GM20000 (cell line): ENCODE data around the gene CACUL1.
"Not testable (repeated sequence)": the region's sequence is repeated elsewhere in the genome, so short reads cannot be mapped to it uniquely, and the experiment has no call there.

ENCODE experiments used
- DNase-seq: peaks from one replicate; pipeline ENCODE4 v3.0.0; 2012; ENCODE audit warnings: low spot score
- TF ChIP-seq, protein P1 (sequence below): IDR thresholded peaks from 2 replicates; pipeline ENCODE4 v1.5.1; 2012; ENCODE audit warnings: mild to moderate bottlenecking, control low read depth; ENCODE audit errors: extremely low read depth, missing control alignments

The CACUL1 gene

DNA sequence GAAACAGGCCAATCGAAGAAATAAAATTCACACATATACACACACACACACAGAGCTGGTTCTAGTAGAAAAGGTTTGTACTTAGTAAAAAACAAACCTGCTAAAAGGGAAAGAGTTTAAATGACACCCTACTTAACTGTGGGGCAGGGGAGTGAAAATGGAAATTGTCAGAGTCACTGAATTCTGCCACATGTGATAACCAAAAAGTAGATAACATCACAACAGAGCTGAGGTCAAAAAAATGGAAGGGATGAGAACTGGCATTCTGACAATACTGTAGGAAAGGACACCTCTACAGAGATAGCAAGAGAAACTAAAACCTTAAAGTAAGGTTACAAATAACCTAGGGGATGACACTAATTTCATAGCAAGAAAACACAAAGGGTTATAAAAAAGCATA, 74.6 kb downstream of the CACUL1 start:
- DNase-seq: no peak
- TF ChIP-seq, protein P1, sequence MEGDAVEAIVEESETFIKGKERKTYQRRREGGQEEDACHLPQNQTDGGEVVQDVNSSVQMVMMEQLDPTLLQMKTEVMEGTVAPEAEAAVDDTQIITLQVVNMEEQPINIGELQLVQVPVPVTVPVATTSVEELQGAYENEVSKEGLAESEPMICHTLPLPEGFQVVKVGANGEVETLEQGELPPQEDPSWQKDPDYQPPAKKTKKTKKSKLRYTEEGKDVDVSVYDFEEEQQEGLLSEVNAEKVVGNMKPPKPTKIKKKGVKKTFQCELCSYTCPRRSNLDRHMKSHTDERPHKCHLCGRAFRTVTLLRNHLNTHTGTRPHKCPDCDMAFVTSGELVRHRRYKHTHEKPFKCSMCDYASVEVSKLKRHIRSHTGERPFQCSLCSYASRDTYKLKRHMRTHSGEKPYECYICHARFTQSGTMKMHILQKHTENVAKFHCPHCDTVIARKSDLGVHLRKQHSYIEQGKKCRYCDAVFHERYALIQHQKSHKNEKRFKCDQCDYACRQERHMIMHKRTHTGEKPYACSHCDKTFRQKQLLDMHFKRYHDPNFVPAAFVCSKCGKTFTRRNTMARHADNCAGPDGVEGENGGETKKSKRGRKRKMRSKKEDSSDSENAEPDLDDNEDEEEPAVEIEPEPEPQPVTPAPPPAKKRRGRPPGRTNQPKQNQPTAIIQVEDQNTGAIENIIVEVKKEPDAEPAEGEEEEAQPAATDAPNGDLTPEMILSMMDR: no peak

DNA sequence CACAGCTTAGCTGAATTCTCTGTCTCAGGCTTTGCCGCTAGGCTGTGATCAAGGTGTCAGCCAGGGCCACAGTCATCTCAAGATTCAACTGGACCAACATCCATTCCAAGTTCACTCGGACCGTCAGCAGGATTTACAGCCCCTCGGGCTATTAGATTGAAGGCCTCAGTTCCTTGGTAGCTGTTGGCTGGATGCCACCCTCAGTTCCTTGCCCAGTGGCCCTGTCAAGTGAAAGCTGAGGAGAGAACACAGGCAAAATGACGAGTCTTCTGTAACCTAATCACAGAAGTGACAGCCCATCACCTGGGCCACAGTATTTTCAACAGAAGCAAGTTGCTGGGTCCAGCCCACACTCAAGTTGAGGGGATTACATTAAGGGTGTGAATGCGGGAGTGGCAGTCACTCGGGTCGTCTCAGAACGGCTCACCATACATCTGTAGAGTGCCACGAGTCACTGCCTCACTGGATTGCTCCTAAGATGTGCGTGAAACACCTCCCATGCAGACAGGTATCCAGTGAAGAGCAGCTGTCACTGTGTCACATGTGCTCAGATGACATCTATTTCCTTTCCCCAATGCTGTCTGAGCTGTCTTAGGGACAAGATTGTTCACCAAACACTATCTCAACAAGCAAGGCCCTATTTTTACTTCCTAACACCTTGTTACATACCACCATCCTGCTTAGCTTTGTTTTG, 80.4 kb downstream of the CACUL1 start:
- TF ChIP-seq, protein P1: no peak
- no peak for DNase-seq

DNA sequence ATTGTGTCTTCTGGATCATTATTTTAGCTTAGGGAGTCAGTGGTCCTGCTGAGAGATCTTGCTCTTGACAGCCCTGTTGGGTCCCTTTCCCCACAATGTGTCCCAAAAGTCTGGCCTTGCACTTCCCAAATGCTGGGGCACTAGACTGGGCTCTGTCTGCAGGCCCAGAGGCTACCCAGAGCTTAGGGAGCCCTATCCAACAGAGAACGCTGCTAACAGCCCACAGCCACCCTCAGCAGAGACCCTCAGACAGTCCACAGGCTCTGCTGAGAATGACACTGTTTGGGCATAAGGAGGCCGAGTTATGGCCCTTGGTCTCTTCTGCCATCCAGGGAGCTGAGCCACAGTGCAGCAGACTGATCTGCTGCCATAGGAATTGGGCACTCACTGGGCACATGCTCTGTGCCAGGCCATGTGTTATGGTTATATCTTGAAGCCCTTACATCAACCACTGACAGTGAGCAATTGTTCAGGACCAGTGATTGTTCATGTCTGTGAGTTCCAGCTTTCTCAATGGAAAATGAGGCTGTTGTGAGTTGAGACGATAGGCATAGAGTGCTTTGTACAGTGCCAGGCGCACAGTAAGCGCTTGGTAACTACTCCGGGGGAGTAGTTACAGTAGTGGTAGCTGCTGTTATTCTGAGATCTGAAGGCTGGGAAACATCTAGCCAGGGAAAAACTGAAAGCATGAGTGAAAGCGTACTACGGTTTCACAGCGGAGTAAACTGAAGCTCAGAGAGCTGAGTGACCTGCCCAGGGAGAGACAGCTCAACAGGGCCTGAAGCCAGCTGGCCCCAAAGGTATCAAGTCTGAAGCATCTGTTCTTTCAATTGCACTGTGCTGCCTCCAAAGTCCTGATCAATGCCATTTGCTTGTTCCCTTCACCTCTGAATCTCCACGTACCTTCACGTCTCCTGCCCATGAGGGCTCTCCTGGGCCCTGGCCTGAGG, 81.7 kb downstream of the CACUL1 start:
- no peak for DNase-seq

DNA sequence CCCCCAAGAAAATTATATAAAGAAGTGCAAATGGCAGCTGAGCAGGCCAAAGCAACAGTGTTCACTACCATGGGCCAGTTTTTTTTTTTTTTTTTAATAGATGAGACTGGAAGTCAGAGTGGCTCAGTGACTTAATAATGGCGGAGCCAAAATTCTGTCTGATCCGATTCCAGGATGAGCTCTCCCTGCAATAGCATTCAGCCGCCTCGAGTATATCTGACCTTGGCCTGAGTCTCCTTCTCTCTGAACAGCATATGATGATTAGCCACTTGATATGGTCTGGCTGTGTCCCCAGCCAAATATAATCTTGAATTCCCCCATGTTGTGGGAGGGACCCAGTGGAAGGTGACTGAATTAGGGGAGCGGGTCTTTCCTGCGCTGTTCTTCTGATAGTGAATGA, 82.6 kb downstream of the CACUL1 start:
- no peak for DNase-seq
- TF ChIP-seq, protein P1: no peak

More for the DNA sequence above, 81.7 kb downstream of the CACUL1 start:
- TF ChIP-seq, protein P1: no peak

DNA sequence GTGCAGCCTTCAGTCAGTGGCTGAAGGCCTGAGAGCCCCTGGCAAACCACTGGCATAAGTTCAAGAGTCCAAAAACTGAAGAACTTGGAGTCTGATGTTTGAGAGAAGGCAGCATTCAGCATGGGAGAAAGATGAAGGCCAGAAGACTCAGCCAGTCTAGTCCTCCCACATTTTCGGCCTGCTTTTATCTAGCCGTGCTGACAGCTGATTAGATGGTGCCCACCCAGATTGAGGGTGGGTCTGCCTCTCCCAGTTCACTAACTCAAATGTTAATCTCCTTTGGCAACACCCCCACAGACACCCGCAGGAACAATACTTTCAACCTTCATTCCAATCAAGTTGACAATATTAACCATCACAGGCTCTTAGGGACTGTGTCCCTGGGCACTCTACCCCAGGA, 83.5 kb downstream of the CACUL1 start:
- not testable (repeated sequence) for DNase-seq

DNA sequence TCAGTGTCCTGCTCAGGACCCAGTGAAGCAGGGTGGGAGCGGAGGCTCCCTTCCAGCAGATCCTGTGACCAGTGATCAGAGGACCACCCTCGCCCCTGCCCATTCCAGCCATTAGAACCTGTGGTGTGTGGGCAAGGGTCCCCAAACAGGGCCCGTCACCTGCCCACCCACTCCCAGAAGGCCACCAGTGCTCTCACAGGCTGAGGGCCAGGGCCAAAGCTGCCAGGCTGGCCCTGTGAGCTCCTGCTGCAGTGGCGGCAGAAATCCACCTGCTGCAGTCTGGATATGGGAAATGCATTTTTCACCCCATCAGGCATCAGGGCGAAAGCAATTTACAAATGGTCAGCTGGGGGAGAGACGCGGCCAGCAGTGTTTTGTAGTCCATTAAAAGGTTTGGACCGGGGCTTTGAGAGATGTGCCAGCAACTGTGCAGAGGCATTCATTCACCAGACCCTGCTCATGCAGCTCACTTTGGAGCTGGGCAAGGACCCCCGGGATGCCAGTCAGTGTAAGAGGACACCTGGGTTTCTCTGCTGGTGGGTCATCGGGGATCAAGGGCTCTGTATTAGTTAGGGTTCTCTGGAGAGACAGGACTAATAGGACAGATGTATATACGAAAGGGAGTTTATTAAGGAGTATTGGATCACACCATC, 84.2 kb downstream of the CACUL1 start:
- TF ChIP-seq, protein P1: no peak
- no peak for DNase-seq

DNA sequence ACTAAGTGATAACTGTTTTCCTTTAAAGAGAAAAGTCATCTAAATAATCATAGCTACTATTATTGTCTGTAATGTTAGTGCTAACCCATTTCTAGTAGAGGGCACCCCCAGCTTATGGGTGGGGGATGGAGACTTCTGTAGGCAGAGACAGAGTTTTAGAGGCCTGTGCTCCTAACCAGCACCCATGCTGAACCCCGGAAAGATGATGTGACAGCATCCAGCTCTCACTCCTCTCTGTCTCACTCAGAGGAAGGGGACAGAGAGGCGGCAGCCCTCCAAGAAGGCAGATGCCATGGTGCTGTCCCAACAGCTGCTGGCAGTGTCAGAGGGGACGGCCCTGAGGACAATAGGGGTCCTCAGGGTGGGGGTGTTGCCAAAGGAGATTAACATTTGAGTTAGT, 84.9 kb downstream of the CACUL1 start:
- TF ChIP-seq, protein P1: no peak
- no peak for DNase-seq
